ENCODE data around the gene SPATA31E1. TPM values are rescaled to one million over a fixed set of nuclear protein-coding genes. Genes with fewer than 3 reads are reported as not detected.
A peak's percentile ranks its signal among the peaks of the same experiment; 100 is the strongest.

Gene SPATA31E1
- total RNA-seq, 1 experiment from 2014 or later = not detected

- intact Hi-C loops (cut with micrococcal nuclease; ENCODE audit: unreplicated experiment) = no loop called here
- Histone ChIP-seq H3K36me3 (ENCODE audit: insufficient read depth, low read length, poor library complexity, severe bottlenecking) (no peaks in the 10 kb centered on the region), H3K4me1 (ENCODE audit: insufficient read depth, low read length, poor library complexity, severe bottlenecking) (no peaks in the 10 kb centered on the region), H3K27ac (ENCODE audit: low read depth, low read length, poor library complexity, severe bottlenecking) (no peak overlapping the region), H3K4me3 (ENCODE audit: low read depth, low read length, poor library complexity, severe bottlenecking) (no peak overlapping the region), H3K9me3 (ENCODE audit: low read depth, low read length, poor library complexity, severe bottlenecking) (no peaks in the 10 kb centered on the region), H3K27me3 (replicated peaks; ENCODE audit: insufficient read depth, low read depth, low read length, poor library complexity) (no peaks in the 10 kb centered on the region)
- TF ChIP-seq, protein P1, sequence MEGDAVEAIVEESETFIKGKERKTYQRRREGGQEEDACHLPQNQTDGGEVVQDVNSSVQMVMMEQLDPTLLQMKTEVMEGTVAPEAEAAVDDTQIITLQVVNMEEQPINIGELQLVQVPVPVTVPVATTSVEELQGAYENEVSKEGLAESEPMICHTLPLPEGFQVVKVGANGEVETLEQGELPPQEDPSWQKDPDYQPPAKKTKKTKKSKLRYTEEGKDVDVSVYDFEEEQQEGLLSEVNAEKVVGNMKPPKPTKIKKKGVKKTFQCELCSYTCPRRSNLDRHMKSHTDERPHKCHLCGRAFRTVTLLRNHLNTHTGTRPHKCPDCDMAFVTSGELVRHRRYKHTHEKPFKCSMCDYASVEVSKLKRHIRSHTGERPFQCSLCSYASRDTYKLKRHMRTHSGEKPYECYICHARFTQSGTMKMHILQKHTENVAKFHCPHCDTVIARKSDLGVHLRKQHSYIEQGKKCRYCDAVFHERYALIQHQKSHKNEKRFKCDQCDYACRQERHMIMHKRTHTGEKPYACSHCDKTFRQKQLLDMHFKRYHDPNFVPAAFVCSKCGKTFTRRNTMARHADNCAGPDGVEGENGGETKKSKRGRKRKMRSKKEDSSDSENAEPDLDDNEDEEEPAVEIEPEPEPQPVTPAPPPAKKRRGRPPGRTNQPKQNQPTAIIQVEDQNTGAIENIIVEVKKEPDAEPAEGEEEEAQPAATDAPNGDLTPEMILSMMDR (conservative IDR thresholded peaks at IDR 0.05; ENCODE audit: low read depth, low read length) = no peak
- TF ChIP-seq EZH2 (IDR thresholded peaks at IDR 0.05; ENCODE audit: borderline replicate concordance, low read depth, low read length, poor library complexity, severe bottlenecking) = no peak
- BruUV-seq (replicated peaks) = no TSS peak
- CTCF ChIA-PET = no interaction called here
- no peak for DNase-seq (ENCODE audit: low spot score)
- POLR2A ChIA-PET (ENCODE audit: low non-redundant PET) = no interaction called here
Measured at GRCh38 chr9:87853302-87853701, 29.4 kb upstream of the SPATA31E1 start.

DNA sequence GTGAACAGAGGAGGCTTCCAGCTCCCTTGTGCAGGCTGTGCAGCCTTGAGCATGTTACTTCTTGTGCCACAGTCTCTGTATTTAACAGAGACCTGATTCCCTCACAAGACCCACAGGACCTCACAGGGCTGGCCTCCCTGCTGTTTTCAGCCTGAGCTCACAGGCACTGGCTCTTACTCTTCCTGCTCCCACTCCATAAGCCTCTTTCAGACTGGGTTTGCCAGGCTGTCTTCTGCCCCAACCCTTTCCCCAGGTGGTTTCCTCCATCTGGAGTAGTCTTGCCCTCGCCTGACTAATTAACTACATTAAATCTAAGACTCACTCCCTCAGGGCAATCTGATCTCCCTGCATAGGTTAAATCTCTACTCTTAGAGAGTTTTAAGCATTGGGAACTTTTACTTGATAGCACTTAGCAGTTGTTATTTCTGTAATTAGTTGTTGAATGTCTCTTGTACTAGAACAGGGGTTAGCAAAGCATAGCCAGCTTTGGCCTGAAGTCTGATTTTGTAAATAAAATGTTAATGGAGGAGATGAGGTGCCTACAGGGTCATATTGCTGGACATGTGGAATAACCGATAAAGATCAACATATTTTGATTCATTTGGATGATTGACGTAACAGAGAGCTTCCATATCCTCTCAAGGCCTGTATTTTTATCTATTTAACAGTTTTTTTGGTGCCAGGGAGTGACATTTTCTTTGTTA, 28.6 kb upstream of the SPATA31E1 start:
- TF ChIP-seq, protein P1 (conservative IDR thresholded peaks at IDR 0.05; ENCODE audit: low read depth, low read length) = no peak
- no peak for TF ChIP-seq EZH2 (IDR thresholded peaks at IDR 0.05; ENCODE audit: borderline replicate concordance, low read depth, low read length, poor library complexity, severe bottlenecking)
- H3K4me3 ChIP-seq (ENCODE audit: low read depth, low read length, poor library complexity, severe bottlenecking) = no peak overlapping the region
- no TSS peak for BruUV-seq (replicated peaks)
- no peaks in the 10 kb centered on the region for H3K9me3 ChIP-seq (ENCODE audit: low read depth, low read length, poor library complexity, severe bottlenecking)
- CTCF ChIA-PET = no interaction called here
- intact Hi-C loops (cut with micrococcal nuclease; ENCODE audit: unreplicated experiment) = no loop called here
- no peak overlapping the region for H3K27ac ChIP-seq (ENCODE audit: low read depth, low read length, poor library complexity, severe bottlenecking)
- no peaks in the 10 kb centered on the region for H3K4me1 ChIP-seq (ENCODE audit: insufficient read depth, low read length, poor library complexity, severe bottlenecking)
- POLR2A ChIA-PET (ENCODE audit: low non-redundant PET) = interaction anchor here (0.6 kb wide), 1 partner anchor 120 kb away, joined by 3 read pairs; the partner anchor contains the start of gene CDK20
- H3K27me3 ChIP-seq (replicated peaks; ENCODE audit: insufficient read depth, low read depth, low read length, poor library complexity) = no peaks in the 10 kb centered on the region
- H3K36me3 ChIP-seq (ENCODE audit: insufficient read depth, low read length, poor library complexity, severe bottlenecking) = no peaks in the 10 kb centered on the region
- DNase-seq (ENCODE audit: low spot score) = peak; percentile 15

DNA sequence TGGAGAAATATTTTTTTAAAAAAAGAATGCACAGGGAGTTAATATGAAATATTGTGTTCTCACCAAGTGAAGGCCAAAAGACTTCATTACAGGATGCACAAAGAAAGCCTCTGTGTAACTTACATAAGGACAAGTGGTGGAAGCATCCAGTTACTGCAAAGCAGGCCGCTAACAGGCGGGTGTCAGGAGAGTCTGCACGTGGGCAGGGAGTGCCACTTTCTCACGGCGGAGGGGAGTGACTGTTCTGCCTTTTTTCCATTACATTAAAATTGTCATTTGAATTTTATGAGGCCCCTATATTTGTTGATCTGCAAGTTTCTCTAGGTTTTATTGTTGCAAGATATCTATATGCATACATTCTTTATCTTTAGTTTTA, 28.1 kb upstream of the SPATA31E1 start:
- TF ChIP-seq, protein P1 (conservative IDR thresholded peaks at IDR 0.05; ENCODE audit: low read depth, low read length) = no peak
- no peak for TF ChIP-seq EZH2 (IDR thresholded peaks at IDR 0.05; ENCODE audit: borderline replicate concordance, low read depth, low read length, poor library complexity, severe bottlenecking)
- H3K36me3 ChIP-seq (ENCODE audit: insufficient read depth, low read length, poor library complexity, severe bottlenecking) = no peaks in the 10 kb centered on the region
- no TSS peak for BruUV-seq (replicated peaks)
- no peak for DNase-seq (ENCODE audit: low spot score)
- CTCF ChIA-PET = no interaction called here
- no peak overlapping the region for H3K4me3 ChIP-seq (ENCODE audit: low read depth, low read length, poor library complexity, severe bottlenecking)
- POLR2A ChIA-PET (ENCODE audit: low non-redundant PET) = no interaction called here
- no peaks in the 10 kb centered on the region for H3K9me3 ChIP-seq (ENCODE audit: low read depth, low read length, poor library complexity, severe bottlenecking)
- no peaks in the 10 kb centered on the region for H3K27me3 ChIP-seq (replicated peaks; ENCODE audit: insufficient read depth, low read depth, low read length, poor library complexity)
- intact Hi-C loops (cut with micrococcal nuclease; ENCODE audit: unreplicated experiment) = no loop called here
- H3K27ac ChIP-seq (ENCODE audit: low read depth, low read length, poor library complexity, severe bottlenecking) = no peak overlapping the region
- H3K4me1 ChIP-seq (ENCODE audit: insufficient read depth, low read length, poor library complexity, severe bottlenecking) = no peaks in the 10 kb centered on the region

Data from A673 (cell line).